ENCODE results near the gene TRPV6.

The TRPV6 gene

GRCh38 chr7:142847353-142847752, 38.2 kb downstream of the TRPV6 start:
- TF ChIP-seq CTCF (IDR thresholded peaks at IDR 0.05) = no peak
- no peak for DNase-seq (ENCODE audit: low spot score)
- no peak overlapping the region for H3K4me3 ChIP-seq
- H3K27ac ChIP-seq = no peak overlapping the region

GRCh38 chr7:142842251-142842766, 43.2 kb downstream of the TRPV6 start:
- no peak overlapping the region for H3K27ac ChIP-seq
- DNase-seq (ENCODE audit: low spot score) = no peak
- no peak overlapping the region for H3K4me3 ChIP-seq
- TF ChIP-seq CTCF (IDR thresholded peaks at IDR 0.05) = no peak

- DNase-seq (ENCODE audit: low spot score) = no peak
- TF ChIP-seq CTCF (IDR thresholded peaks at IDR 0.05) = no peak
- Histone ChIP-seq H3K4me3 (no peak overlapping the region), H3K27ac (no peak overlapping the region)
These were observed 46.9 kb downstream of the TRPV6 start for GRCh38 chr7:142838461-142839213.

GRCh38 chr7:142836426-142836825, 49.1 kb downstream of the TRPV6 start:
- DNase-seq (ENCODE audit: low spot score) = no peak
- no peak overlapping the region for H3K4me3 ChIP-seq
- H3K27ac ChIP-seq = no peak overlapping the region
- TF ChIP-seq CTCF (IDR thresholded peaks at IDR 0.05) = no peak

GRCh38 chr7:142835487-142835886, 50.1 kb downstream of the TRPV6 start:
- TF ChIP-seq CTCF (IDR thresholded peaks at IDR 0.05) = no peak
- no peak for DNase-seq (ENCODE audit: low spot score)
- Histone ChIP-seq H3K27ac (no peak overlapping the region), H3K4me3 (no peak overlapping the region)

GRCh38 chr7:142833174-142834048, 52.1 kb downstream of the TRPV6 start:
- DNase-seq (ENCODE audit: low spot score) = no peak
- no peak for TF ChIP-seq CTCF (IDR thresholded peaks at IDR 0.05)
- no peak overlapping the region for H3K4me3 ChIP-seq

More at GRCh38 chr7:142833174-142834048, 52.1 kb downstream of the TRPV6 start:
- no peak overlapping the region for H3K27ac ChIP-seq

All from coronary artery (tissue), 2 donors.